Subcutaneous adipose tissue (tissue), 4 donors: ENCODE results near the gene ZDHHC24. TPM values are rescaled to one million over a fixed set of nuclear protein-coding genes. Genes with fewer than 3 reads are reported as not detected.

Experiments
- CTCF ChIP-seq: fragments of 450-650 bp; IDR thresholded peaks from one replicate; pipeline ENCODE4 v1.5.1; 2016; ENCODE audit warnings: low read depth, mild to moderate bottlenecking, control low read depth, antibody characterized with exemption, moderate library complexity
- total RNA-seq, 4 donors: library from RNA; depleted of rRNA; stranded (reverse); fragments of >200 nt; gene quantifications; one replicate each; pipeline ENCODE4 v1.1.0, GENCODE V29; 2016

The ZDHHC24 gene
- total RNA-seq, 4 donors from 2014 or later: 4.4 to 16.4 (median 12.5) TPM

GRCh38 chr11:66539870-66540213 is 6.0 kb downstream of the ZDHHC24 start:
- TF ChIP-seq CTCF: no peak

GRCh38 chr11:66539170-66539869 is 6.5 kb downstream of the ZDHHC24 start:
- TF ChIP-seq CTCF: no peak

GRCh38 chr11:66532784-66533183 is 13.1 kb downstream of the ZDHHC24 start:
- no peak for TF ChIP-seq CTCF

GRCh38 chr11:66531841-66532240 is 14.0 kb downstream of the ZDHHC24 start:
- TF ChIP-seq CTCF: no peak

- no peak for TF ChIP-seq CTCF
Observed at GRCh38 chr11:66530927-66531709, 14.7 kb downstream of the ZDHHC24 start.

- no peak for TF ChIP-seq CTCF
Observed at GRCh38 chr11:66529655-66530054, 16.2 kb downstream of the ZDHHC24 start.

- no peak for TF ChIP-seq CTCF
Observed at GRCh38 chr11:66529069-66529468, 16.8 kb downstream of the ZDHHC24 start.
